NB4 (cell line): Measurements from ENCODE around the gene CCDC34.
A peak's percentile ranks its signal among the peaks of the same experiment; 100 is the strongest.

ENCODE experiments used
- DNase-seq: peaks from one replicate; pipeline ENCODE4 v3.0.0; 2010; ENCODE audit warnings: low read depth
- H3K4me3 ChIP-seq: one replicate; pipeline ENCODE4 v1.5.1; 2011; ENCODE audit warnings: mild to moderate bottlenecking, low read depth, low read length, moderate library complexity
- CTCF ChIP-seq: IDR thresholded peaks from one replicate; pipeline ENCODE4 v1.5.1; 2012; ENCODE audit warnings: low read depth, low read length
- MAX ChIP-seq: IDR thresholded peaks from 2 replicates; pipeline ENCODE4 v1.6.1; 2011; ENCODE audit warnings: low read depth, low read length
- MYC ChIP-seq: IDR thresholded peaks from 2 replicates; pipeline ENCODE4 v1.6.1; 2011; ENCODE audit warnings: low read depth, low read length
- POLR2A ChIP-seq: IDR thresholded peaks from 2 replicates; pipeline ENCODE4 v1.6.1; 2011; ENCODE audit warnings: mild to moderate bottlenecking; ENCODE audit not compliant: insufficient read length; ENCODE audit errors: extremely low read depth

Gene CCDC34

GRCh38 chr11:27362749-27363575 is at the start of gene CCDC34:
TSS of gene CCDC34 (minus strand) at chr11:27363215. CDS start at chr11:27363194, 21 bp downstream.
- TF ChIP-seq MYC = peak; percentile 36; the same call in 1 of the 2 replicates
- TF ChIP-seq POLR2A = peak; percentile 55
- peak; percentile 57; the same call in 1 of the 2 replicates for TF ChIP-seq MAX
- TF ChIP-seq CTCF = no peak
- peak within 1 kb of the TSS; percentile 85 for H3K4me3 ChIP-seq
- DNase-seq = peak; percentile 95

GRCh38 chr11:27412192-27412691 is 49.2 kb upstream of the CCDC34 start:
- TF ChIP-seq MAX = no peak
- TF ChIP-seq POLR2A = no peak
- TF ChIP-seq MYC = no peak
- TF ChIP-seq CTCF = no peak
- DNase-seq = no peak
- no peak overlapping the region for H3K4me3 ChIP-seq

GRCh38 chr11:27411328-27411727 is 48.3 kb upstream of the CCDC34 start:
- no peak overlapping the region for H3K4me3 ChIP-seq
- TF ChIP-seq MYC (no peak), MAX (no peak), CTCF (no peak), POLR2A (no peak)
- no peak for DNase-seq

GRCh38 chr11:27410272-27410671 is 47.3 kb upstream of the CCDC34 start:
- no peak overlapping the region for H3K4me3 ChIP-seq
- no peak for DNase-seq
- TF ChIP-seq POLR2A (no peak), MYC (no peak), MAX (no peak), CTCF (no peak)

GRCh38 chr11:27409742-27410141 is 46.7 kb upstream of the CCDC34 start:
- DNase-seq = no peak
- TF ChIP-seq MYC (no peak), CTCF (no peak), POLR2A (no peak), MAX (no peak)
- no peak overlapping the region for H3K4me3 ChIP-seq
